Measurements from ENCODE around the gene MAGOH. TPM values are rescaled to one million over a fixed set of nuclear protein-coding genes. Genes with fewer than 3 reads are reported as not detected.

The MAGOH gene
- total RNA-seq, 4 donors from 2014 or later, result 5.0 to 48.6 (median 23.5) TPM

DNA sequence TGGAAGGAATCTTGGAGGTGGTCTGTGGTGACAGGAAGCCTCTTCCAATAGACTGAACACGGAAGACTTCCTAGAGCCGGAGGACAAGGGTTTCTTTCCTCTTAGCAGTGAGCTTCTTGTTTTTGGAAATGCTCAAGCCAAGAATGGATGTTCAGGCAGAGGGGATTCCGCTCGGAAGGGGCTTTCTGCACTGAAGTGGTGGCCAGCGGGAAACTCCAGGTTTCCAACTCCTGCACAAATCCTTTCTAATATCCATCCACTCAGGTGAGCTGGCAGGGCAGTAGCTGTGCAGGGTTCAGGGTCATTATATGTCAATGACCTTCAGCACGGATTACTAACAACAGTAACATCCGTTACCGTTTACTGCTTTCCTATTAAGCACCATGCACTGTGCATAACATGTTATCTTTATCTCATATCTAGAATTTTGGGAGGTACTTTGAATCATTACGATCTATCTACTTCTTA is 42.3 kb downstream of the MAGOH start:
- no peak for DNase-seq
- H3K9me3 ChIP-seq, result no peaks in the 10 kb centered on the region
- in situ Hi-C loops (cut with MboI; ENCODE audit: low pct_ligation_motif_present in 1 of 4, low pct_unique_long_range_greater_than_20kb in 1 of 4, low sequenced_read_pairs in 3 of 4) (loop anchor here in 2 of 4 donors (25.0 kb wide), 3 partner anchors 259 to 484 kb away; partner anchors contain the start of genes ECHDC2 (in 1 of the 2) and SCP2 (in 1 of the 2)), intact Hi-C loops (cut with DNase I; ENCODE audit: low total_unique reads) (no loop called here)
- peaks cover 0 to under 1% (median 0%) of the 10 kb centered on the region in 4 donors for H3K36me3 ChIP-seq
- TF ChIP-seq EP300 (IDR thresholded peaks at IDR 0.05; ENCODE audit: low read depth) (no peak), POLR2AphosphoS5 (IDR thresholded peaks at IDR 0.05) (no peak), POLR2A (IDR thresholded peaks at IDR 0.05) (no peak)
- TF ChIP-seq, protein P1, sequence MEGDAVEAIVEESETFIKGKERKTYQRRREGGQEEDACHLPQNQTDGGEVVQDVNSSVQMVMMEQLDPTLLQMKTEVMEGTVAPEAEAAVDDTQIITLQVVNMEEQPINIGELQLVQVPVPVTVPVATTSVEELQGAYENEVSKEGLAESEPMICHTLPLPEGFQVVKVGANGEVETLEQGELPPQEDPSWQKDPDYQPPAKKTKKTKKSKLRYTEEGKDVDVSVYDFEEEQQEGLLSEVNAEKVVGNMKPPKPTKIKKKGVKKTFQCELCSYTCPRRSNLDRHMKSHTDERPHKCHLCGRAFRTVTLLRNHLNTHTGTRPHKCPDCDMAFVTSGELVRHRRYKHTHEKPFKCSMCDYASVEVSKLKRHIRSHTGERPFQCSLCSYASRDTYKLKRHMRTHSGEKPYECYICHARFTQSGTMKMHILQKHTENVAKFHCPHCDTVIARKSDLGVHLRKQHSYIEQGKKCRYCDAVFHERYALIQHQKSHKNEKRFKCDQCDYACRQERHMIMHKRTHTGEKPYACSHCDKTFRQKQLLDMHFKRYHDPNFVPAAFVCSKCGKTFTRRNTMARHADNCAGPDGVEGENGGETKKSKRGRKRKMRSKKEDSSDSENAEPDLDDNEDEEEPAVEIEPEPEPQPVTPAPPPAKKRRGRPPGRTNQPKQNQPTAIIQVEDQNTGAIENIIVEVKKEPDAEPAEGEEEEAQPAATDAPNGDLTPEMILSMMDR (IDR thresholded peaks at IDR 0.05), result no peak
- H3K27ac ChIP-seq, result peak overlapping the region; percentile 95 to 100 (median 98)
- 42 to 65% methylated on average over 2 to 9 of the region's 9 CpGs for WGBS, 2 donors (ENCODE audit: low coverage in 1 of 2)
- peaks cover 23 to 32% (median 27%) of the 10 kb centered on the region in 4 donors for H3K4me1 ChIP-seq
- no peaks in the 10 kb centered on the region for H3K27me3 ChIP-seq
- H3K4me3 ChIP-seq, result peak overlapping the region; percentile 85 to 99 (median 94)

DNA sequence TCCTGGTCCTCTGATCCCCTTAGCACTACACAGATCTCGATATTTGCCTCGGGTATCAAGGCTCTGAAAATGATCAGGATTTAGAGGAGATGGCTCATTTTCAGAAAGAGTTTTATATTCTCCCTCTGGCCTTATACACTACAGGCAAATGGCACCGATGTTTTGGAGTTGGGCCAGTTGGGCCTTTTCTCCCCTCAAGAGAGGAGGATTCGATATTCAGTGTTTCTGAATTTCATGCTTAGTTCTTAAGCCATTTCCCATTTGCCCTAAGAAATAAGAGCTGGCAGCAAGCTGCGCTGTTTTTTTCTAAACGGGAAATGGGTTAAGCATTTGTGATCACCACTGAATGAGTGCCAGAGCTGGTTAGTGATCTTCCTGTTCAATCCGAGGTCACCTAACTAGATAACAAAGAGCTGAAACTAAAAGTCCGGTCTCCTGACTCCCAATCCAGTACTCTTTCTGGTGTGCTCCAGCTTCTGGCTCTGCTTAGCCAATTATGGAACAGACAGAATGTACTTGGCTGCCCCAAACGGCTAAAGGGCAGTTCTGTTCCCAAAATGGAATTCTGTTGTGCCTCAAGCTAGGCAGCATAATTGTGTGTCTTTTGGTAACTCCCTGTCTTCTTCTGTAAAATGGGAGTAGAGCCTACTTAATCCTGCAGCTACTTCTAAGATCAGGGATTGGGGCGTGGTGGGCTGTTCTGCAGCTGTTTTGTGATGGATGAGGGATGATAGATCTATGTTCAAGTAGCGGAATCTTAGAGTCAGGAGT is 42.9 kb downstream of the MAGOH start:
- in situ Hi-C loops (cut with MboI; ENCODE audit: low pct_ligation_motif_present in 1 of 4, low pct_unique_long_range_greater_than_20kb in 1 of 4, low sequenced_read_pairs in 3 of 4) (loop anchor here in 2 of 4 donors (25.0 kb wide), 3 partner anchors 258 to 483 kb away; partner anchors contain the start of genes ECHDC2 (in 1 of the 2) and SCP2 (in 1 of the 2)), intact Hi-C loops (cut with DNase I; ENCODE audit: low total_unique reads) (no loop called here)
- no peak for TF ChIP-seq EP300 (IDR thresholded peaks at IDR 0.05; ENCODE audit: low read depth)
- no peak for TF ChIP-seq POLR2AphosphoS5 (IDR thresholded peaks at IDR 0.05)
- TF ChIP-seq, protein P1 (IDR thresholded peaks at IDR 0.05), result no peak
- no peak for TF ChIP-seq POLR2A (IDR thresholded peaks at IDR 0.05)
- H3K36me3 ChIP-seq, result no peaks in the 10 kb centered on the region
- no peaks in the 10 kb centered on the region for H3K9me3 ChIP-seq
- peak overlapping the region; percentile 95 to 100 (median 98) for H3K27ac ChIP-seq
- H3K4me1 ChIP-seq, result peaks cover 23 to 32% (median 27%) of the 10 kb centered on the region in 4 donors
- WGBS, 2 donors (ENCODE audit: low coverage in 1 of 2), result 86 to 88% methylated on average over 4 to 11 of the region's 11 CpGs
- no peak for DNase-seq
- no peaks in the 10 kb centered on the region for H3K27me3 ChIP-seq
- H3K4me3 ChIP-seq, result no peak overlapping the region

DNA sequence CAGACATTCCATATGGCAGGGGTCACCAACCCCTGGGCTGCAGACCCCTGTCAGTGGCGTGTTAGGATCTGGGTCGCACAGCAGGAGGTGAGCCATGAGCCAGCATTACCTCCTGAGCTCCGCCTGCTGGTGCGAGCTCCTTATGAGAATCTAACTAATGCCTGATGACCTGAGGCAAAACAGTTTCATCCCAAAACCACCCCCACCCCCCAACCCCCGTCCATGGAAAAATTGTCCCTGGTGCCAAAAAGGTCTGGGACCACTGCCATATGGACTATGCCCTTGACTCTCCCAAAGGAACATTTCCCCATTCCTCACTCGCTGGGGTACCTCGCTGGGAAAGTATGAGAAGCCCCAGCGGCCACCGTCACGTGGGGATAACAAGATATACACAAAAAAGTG is 48.1 kb downstream of the MAGOH start:
- 44 to 70% methylated on average over 2 to 10 of the region's 10 CpGs for WGBS, 2 donors (ENCODE audit: low coverage in 1 of 2)
- Histone ChIP-seq H3K36me3 (no peaks in the 10 kb centered on the region), H3K27ac (no peak overlapping the region), H3K4me1 (peaks cover 0 to 14% (median 8%) of the 10 kb centered on the region in 4 donors), H3K27me3 (no peaks in the 10 kb centered on the region), H3K4me3 (no peak overlapping the region), H3K9me3 (no peaks in the 10 kb centered on the region)
- intact Hi-C loops (cut with DNase I; ENCODE audit: low total_unique reads), result no loop called here
- TF ChIP-seq POLR2AphosphoS5 (IDR thresholded peaks at IDR 0.05), result no peak
- TF ChIP-seq EP300 (IDR thresholded peaks at IDR 0.05; ENCODE audit: low read depth), result no peak
- TF ChIP-seq, protein P1 (IDR thresholded peaks at IDR 0.05), result no peak
- no peak for TF ChIP-seq POLR2A (IDR thresholded peaks at IDR 0.05)
- no peak for DNase-seq
- in situ Hi-C loops (cut with MboI; ENCODE audit: low pct_ligation_motif_present in 1 of 4, low pct_unique_long_range_greater_than_20kb in 1 of 4, low sequenced_read_pairs in 3 of 4), result loop anchor here in 2 of 4 donors (25.0 kb wide), 3 partner anchors 253 to 478 kb away; partner anchors contain the start of genes ECHDC2 (in 1 of the 2) and SCP2 (in 1 of the 2)

DNA sequence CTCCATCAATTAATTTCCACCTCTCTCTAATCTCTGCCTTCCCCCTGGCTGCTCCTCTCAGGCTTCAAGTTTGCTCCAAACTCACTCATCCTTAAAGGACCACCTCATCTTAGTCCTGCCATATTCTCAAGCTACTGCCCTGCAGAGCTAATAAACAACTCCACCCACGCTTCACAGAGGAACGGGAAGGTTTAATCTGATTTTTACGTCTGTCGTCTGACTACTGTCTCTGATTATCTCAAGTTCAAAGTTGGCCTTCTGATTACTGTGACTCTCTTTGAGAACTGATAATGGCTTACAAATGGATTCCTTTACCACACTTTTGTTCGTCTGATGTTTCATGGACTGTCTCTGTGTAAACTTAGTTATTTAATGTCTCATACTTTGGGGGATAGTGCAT is 49.3 kb downstream of the MAGOH start:
- H3K4me3 ChIP-seq, result no peak overlapping the region
- no peaks in the 10 kb centered on the region for H3K36me3 ChIP-seq
- no peaks in the 10 kb centered on the region for H3K9me3 ChIP-seq
- peaks cover 0 to 19% (median 9%) of the 10 kb centered on the region in 4 donors for H3K4me1 ChIP-seq
- WGBS, 2 donors (ENCODE audit: low coverage in 1 of 2), result 68 to 90% methylated on average over 5 of the region's 5 CpGs
- H3K27me3 ChIP-seq, result no peaks in the 10 kb centered on the region
- DNase-seq, result no peak
- TF ChIP-seq POLR2AphosphoS5 (IDR thresholded peaks at IDR 0.05), result no peak
- no peak for TF ChIP-seq EP300 (IDR thresholded peaks at IDR 0.05; ENCODE audit: low read depth)
- TF ChIP-seq, protein P1 (IDR thresholded peaks at IDR 0.05), result no peak
- no peak for TF ChIP-seq POLR2A (IDR thresholded peaks at IDR 0.05)
- in situ Hi-C loops (cut with MboI; ENCODE audit: low pct_ligation_motif_present in 1 of 4, low pct_unique_long_range_greater_than_20kb in 1 of 4, low sequenced_read_pairs in 3 of 4), result loop anchor here in 3 of 4 donors (10.0 to 25.0 kb wide), 4 partner anchors 252 to 484 kb away; partner anchors contain the start of genes ECHDC2 (in 1 of the 3) and SCP2 (in 1 of the 3)
- intact Hi-C loops (cut with DNase I; ENCODE audit: low total_unique reads), result loop anchor here (10.0 kb wide), 2 partner anchors 174 to 274 kb away; no protein-coding TSS in a partner anchor
- H3K27ac ChIP-seq, result no peak overlapping the region

Measured in transverse colon (tissue), 4 donors.